NOMO-1 treated with dmso at 0.1 percent for 144 hours (cell line): Measurements from ENCODE around the gene HEXIM1.
A peak's percentile ranks its signal among the peaks of the same experiment; 100 is the strongest.

Source experiments
- DNase-seq: peaks from one replicate; lab custom pipeline; 2025; ENCODE audit not compliant: unreplicated experiment; lab: John Stamatoyannopoulos, UW

HEXIM1 gene

GRCh38 chr17:45145035-45145389, 3.3 kb upstream of the HEXIM1 start:
- no peak for DNase-seq

- no peak for DNase-seq
Measured at GRCh38 chr17:45146166-45146565, 2.1 kb upstream of the HEXIM1 start.

GRCh38 chr17:45146592-45146889, 1.7 kb upstream of the HEXIM1 start:
- no peak for DNase-seq

GRCh38 chr17:45146890-45147580, 1.2 kb upstream of the HEXIM1 start:
- peak; percentile 70 for DNase-seq

DNA sequence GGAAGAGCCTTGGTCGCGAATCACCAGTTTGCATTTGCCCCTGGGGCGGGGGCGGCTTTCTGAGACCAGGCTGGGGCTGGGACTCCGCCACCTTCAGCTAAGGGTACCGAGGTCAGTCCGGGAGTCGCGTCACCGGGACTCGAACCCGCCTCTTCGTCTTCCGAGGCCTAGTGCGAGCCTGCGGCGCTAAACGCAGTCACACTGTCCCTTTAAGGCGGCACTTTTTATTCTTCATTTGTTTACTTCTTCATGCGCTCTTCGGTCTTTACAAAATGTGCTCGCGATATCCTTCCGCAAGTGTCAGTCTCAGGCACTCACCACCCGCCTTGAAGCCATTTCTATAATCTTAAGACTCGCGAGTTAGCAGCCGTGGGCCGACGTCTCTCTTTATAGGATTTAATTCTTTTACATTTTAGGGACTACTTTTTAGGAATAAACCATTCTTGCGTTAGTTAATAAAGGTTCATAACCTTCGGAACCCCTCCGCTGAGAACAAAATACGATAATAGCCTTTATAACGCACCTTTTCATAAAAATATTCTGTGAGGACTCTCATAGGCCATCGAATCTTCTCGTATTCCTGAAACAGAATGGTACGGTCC, 593 bp upstream of the HEXIM1 start:
- peak; percentile 92 for DNase-seq

GRCh38 chr17:45149037-45149668, 878 bp downstream of the HEXIM1 start:
- DNase-seq = peak; percentile 81

GRCh38 chr17:45149669-45150664, 1.7 kb downstream of the HEXIM1 start:
- no peak for DNase-seq

DNA sequence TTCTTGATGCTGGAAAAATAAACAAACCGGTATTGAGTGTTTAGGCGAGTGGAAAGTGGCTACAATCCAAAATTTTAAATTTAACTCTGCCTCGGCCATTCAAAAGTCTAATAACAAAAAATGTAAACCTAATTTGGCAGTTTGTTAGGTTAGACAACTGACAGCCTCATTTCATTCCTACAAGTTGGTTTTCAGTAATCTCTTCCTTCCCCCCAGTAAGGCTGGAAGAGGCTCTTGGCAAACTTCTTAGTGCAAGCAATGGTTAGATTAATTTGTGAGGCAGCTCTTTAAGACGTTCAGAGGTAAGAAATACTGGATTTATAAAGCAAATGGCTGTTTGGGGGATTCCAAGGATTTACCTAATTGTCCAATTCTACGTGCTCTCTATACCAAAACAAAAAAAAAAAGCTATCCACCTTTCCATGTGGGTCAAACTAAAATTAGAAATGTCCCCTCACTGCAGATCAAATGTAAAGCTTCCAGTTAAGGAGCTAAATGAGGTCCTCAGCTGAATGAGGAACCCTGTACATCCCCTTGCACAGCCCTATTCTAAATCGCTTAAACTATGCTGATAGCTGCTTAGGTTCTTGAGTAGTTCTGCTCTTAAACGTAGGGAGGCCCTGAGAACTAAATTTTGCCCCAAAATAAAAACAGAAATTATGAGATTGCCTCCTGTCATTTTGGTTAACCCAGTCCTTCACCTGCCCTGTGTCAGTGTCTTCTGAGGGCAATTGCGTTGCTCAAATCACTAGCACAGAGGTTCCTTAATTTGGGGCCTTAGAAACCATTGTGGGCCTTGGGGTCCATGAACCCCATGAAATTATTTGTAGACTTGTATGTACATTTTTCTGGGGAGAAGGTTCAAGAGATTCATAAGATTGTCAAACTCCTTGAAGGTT, 2.9 kb downstream of the HEXIM1 start:
- DNase-seq = no peak

- no peak for DNase-seq
Measured at GRCh38 chr17:45155029-45155428, 6.8 kb downstream of the HEXIM1 start.

GRCh38 chr17:45155483-45155882, 7.2 kb downstream of the HEXIM1 start:
- no peak for DNase-seq

DNA sequence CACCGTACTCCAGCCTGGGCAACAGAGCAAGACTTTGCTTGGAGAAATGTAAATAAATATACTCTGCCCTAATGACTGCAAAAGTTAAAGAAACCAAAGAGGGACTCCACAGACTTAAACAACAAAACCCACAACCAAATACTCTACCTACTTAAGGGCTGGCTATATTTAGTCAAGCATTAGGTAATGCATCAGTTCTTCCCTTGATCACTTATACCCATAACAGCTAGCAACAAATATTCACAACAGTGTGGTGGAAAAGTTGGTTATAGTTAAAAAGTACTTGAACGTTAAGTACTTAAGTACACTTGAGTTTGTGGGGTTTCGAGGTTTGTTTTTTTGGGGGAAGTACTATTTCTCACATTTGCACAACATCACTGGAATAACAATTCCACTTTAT, 8.0 kb downstream of the HEXIM1 start:
- DNase-seq = no peak

- DNase-seq = peak; percentile 29
Measured at GRCh38 chr17:45160447-45161287, 12.4 kb downstream of the HEXIM1 start.

DNA sequence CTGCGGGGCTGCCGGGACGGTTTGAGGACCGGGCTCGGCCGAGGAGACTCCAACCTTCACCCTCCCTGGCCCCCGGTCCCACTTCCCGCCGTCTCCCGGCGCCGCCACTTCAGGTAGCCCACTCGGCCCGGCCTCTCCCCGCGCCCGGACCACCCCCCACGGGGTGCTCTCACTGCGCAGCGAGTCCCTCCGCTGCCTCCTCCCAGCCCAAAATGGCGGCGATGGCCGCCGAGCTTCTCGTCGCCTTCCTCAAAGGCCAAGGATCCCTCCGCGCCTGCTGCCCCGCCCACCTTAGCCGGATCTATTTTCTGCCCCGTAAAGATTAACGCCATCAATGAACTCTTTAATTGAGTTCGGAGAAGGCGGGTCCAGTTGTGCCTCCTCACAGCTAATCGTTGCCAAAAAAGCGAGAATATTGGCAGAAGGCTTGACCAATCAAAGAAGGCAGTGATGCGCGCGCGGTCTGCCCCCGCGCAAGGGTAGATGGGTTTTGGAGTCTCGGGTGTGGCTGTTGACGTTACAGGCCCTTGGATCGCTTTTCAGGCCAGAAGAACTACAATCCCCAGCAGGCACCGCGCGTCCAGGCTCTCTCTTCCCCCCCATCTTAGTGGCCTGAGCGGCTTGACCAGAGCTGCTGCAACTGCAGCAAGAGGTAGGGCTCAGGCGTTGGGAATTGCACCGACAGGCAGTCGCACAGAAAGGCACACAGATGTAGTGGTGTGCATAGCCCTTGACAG, 13.2 kb downstream of the HEXIM1 start, which contains the start of gene HEXIM2:
Gene HEXIM2, plus strand, starts transcription at position 588 of the 737 bp plus-strand sequence. CDS start 919 bp downstream, outside the sequence.
- peak; percentile 100 for DNase-seq

- no peak for DNase-seq
Measured at GRCh38 chr17:45162025-45162687, 13.9 kb downstream of the HEXIM1 start.

DNA sequence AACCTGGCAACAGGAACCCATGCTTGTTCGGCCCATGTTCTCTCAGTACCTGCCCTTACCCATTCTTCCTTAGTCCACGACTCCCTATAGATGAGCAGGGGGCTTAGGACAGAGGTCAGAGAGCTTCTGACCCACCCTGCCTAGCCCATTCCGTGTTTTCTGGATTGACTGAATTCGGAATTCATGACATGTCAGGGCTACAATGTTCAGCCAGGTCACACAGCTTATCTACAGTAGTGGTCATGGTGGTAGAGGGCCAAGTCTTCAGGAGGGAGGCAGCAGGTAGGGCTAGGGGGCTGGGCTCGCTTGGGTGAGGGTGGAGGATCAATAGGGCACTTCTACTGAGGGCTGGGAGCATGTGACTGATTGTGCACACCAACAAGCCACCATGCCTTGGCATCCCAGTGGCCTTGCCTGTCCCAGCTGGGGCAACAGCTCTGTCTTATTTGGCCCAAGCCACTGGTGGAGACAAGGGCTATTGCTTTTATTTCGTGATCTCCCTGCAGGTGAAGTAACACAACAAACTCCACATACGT, 16.5 kb downstream of the HEXIM1 start:
- no peak for DNase-seq

GRCh38 chr17:45168991-45169752, 20.9 kb downstream of the HEXIM1 start:
- DNase-seq = no peak

DNA sequence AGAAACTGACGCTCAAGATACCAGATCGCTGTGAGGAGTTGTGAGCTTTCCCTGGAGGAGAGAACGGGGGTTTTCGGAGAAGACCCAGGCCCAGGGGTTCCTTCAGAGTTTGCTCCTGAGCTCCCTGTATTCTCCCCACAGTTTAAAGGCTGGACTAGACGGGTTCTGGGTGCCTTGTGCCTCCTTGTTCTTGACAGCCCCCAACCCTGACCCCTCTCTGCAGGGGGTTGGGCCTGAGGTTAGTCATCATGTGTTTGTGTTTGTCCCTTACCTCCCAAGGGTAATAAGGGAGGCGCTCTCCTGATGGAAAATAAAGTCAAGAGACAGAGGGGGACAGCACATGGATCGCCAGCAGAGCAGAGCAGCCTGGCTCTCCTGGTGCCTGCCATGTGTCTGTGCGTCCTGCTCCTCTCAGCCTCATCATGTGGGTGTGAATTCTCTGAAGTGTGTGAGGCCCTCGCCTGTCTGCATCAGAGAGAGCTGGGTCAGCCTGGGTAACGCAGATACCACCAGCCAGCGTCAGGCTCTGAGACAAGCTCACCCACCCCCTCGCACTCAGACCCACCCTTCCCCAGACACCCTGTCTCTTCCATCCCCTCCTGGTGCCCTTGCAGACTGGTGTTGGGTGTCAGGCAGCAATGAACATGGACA, 22.1 kb downstream of the HEXIM1 start:
- no peak for DNase-seq
